Measurements from ENCODE around the gene KLK10.

DNA sequence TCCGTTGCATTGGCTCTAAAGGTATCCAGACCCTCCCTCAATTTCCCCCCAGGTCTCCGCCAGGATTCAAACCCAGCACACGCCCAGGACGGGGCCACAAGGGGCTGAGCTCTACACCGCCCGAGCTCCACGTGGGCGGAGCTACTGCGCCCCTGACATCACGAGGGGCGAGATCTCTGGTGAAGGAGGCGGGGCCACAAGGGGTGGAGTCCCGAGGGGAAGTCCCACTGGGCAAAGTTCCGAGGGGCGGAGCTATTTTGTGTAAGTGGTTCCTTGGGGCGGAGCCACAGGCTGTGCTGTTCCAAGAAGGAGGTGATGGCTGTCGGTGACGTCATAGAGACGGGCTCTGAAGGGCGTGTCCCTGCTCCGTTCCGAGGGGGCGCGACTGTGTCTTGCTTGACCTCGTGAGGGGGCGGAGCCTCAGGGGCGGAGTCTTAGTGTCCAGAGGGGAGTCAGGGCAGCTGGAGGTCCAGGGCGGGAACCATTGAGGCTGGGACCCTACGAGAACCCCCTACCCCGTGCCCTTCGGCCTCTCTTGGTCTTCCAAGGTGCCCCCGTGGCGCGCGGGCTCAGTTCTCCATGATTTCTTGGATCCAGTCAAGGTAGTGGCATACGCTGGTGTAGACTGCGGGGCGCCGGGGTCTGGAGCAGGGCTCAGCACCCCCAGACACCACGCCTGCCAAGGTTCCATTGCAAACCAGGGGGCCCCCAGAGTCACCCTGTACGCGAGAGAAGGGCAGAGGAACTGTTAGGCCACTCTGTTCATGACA, 16.8 kb downstream of the KLK10 start:
- TF ChIP-seq POLR2AphosphoS5 (IDR thresholded peaks at IDR 0.05; ENCODE audit: low read depth, low read length) = no peak
- no peak for TF ChIP-seq POLR2A (IDR thresholded peaks at IDR 0.05; ENCODE audit: low read depth, low read length)
- no peak for TF ChIP-seq SPI1 (IDR thresholded peaks at IDR 0.05; ENCODE audit: low read depth, low read length)
- TF ChIP-seq TAF1 (IDR thresholded peaks at IDR 0.05; ENCODE audit: low read depth, low read length) = no peak
- no peak for TF ChIP-seq POU2F2 (IDR thresholded peaks at IDR 0.05; ENCODE audit: low read depth, low read length)
